ENCODE data around the gene CADM2. TPM values are rescaled to one million over a fixed set of nuclear protein-coding genes. Genes with fewer than 3 reads are reported as not detected.

The CADM2 gene
- total RNA-seq, 3 donors from 2014 or later = not detected

GRCh38 chr3:85862893-85863455 is 904.2 kb downstream of the CADM2 start:
- no peak overlapping the region for H3K4me3 Mint-ChIP-seq

GRCh38 chr3:85864896-85865295 is 906.1 kb downstream of the CADM2 start:
- H3K27me3 Mint-ChIP-seq (ENCODE audit: low read depth) = no peaks in the 10 kb centered on the region
- ATAC-seq = no peak
- no peaks in the 10 kb centered on the region for H3K4me1 Mint-ChIP-seq (ENCODE audit: low read depth)
- no peak for DNase-seq
- H3K36me3 Mint-ChIP-seq (ENCODE audit: insufficient read depth) = no peaks in the 10 kb centered on the region
- H3K4me3 Mint-ChIP-seq = no peak overlapping the region
- peaks cover 10% of the 10 kb centered on the region for H3K9me3 Mint-ChIP-seq

More at GRCh38 chr3:85862893-85863455, 904.2 kb downstream of the CADM2 start:
- no peak for DNase-seq
- H3K36me3 Mint-ChIP-seq (ENCODE audit: insufficient read depth) = no peaks in the 10 kb centered on the region
- ATAC-seq = no peak
- H3K27me3 Mint-ChIP-seq (ENCODE audit: low read depth) = no peaks in the 10 kb centered on the region
- H3K9me3 Mint-ChIP-seq = peaks cover 9% of the 10 kb centered on the region
- no peaks in the 10 kb centered on the region for H3K4me1 Mint-ChIP-seq (ENCODE audit: low read depth)

GRCh38 chr3:85867072-85867471 is 908.3 kb downstream of the CADM2 start:
- Mint-ChIP-seq H3K4me1 (ENCODE audit: low read depth) (no peaks in the 10 kb centered on the region), H3K9me3 (peaks cover 16% of the 10 kb centered on the region), H3K36me3 (ENCODE audit: insufficient read depth) (no peaks in the 10 kb centered on the region), H3K4me3 (no peak overlapping the region), H3K27me3 (ENCODE audit: low read depth) (no peaks in the 10 kb centered on the region)
- ATAC-seq = no peak
- DNase-seq = no peak

- H3K27me3 Mint-ChIP-seq (ENCODE audit: low read depth) = no peaks in the 10 kb centered on the region
- peaks cover 3% of the 10 kb centered on the region for H3K9me3 Mint-ChIP-seq
- no peaks in the 10 kb centered on the region for H3K4me1 Mint-ChIP-seq (ENCODE audit: low read depth)
- H3K36me3 Mint-ChIP-seq (ENCODE audit: insufficient read depth) = no peaks in the 10 kb centered on the region
- DNase-seq = no peak
- no peak for ATAC-seq
- no peak overlapping the region for H3K4me3 Mint-ChIP-seq
Observed at GRCh38 chr3:85875589-85875988, 916.8 kb downstream of the CADM2 start.

GRCh38 chr3:85877631-85878030 is 918.8 kb downstream of the CADM2 start:
- H3K9me3 Mint-ChIP-seq = no peaks in the 10 kb centered on the region
- H3K36me3 Mint-ChIP-seq (ENCODE audit: insufficient read depth) = no peaks in the 10 kb centered on the region
- no peaks in the 10 kb centered on the region for H3K4me1 Mint-ChIP-seq (ENCODE audit: low read depth)
- DNase-seq (no peak), ATAC-seq (no peak)
- no peaks in the 10 kb centered on the region for H3K27me3 Mint-ChIP-seq (ENCODE audit: low read depth)
- H3K4me3 Mint-ChIP-seq = no peak overlapping the region

GRCh38 chr3:85881833-85882393 is 923.1 kb downstream of the CADM2 start:
- Mint-ChIP-seq H3K4me1 (ENCODE audit: low read depth) (no peaks in the 10 kb centered on the region), H3K9me3 (no peaks in the 10 kb centered on the region), H3K4me3 (no peak overlapping the region), H3K27me3 (ENCODE audit: low read depth) (no peaks in the 10 kb centered on the region), H3K36me3 (ENCODE audit: insufficient read depth) (no peaks in the 10 kb centered on the region)
- ATAC-seq (no peak), DNase-seq (no peak)

GRCh38 chr3:85890043-85890555 is 931.3 kb downstream of the CADM2 start:
- H3K36me3 Mint-ChIP-seq (ENCODE audit: insufficient read depth) = no peaks in the 10 kb centered on the region
- ATAC-seq = no peak
- H3K27me3 Mint-ChIP-seq (ENCODE audit: low read depth) = no peaks in the 10 kb centered on the region
- no peaks in the 10 kb centered on the region for H3K4me1 Mint-ChIP-seq (ENCODE audit: low read depth)
- no peak for DNase-seq
- H3K4me3 Mint-ChIP-seq = no peak overlapping the region
- H3K9me3 Mint-ChIP-seq = peaks cover 14% of the 10 kb centered on the region

GRCh38 chr3:85903434-85903833 is 944.6 kb downstream of the CADM2 start:
- no peaks in the 10 kb centered on the region for H3K27me3 Mint-ChIP-seq (ENCODE audit: low read depth)
- DNase-seq = no peak
- no peak for ATAC-seq
- no peak overlapping the region for H3K4me3 Mint-ChIP-seq
- no peaks in the 10 kb centered on the region for H3K36me3 Mint-ChIP-seq (ENCODE audit: insufficient read depth)
- peaks cover 7% of the 10 kb centered on the region for H3K9me3 Mint-ChIP-seq
- H3K4me1 Mint-ChIP-seq (ENCODE audit: low read depth) = no peaks in the 10 kb centered on the region

GRCh38 chr3:85912980-85913379 is 954.2 kb downstream of the CADM2 start:
- no peaks in the 10 kb centered on the region for H3K4me1 Mint-ChIP-seq (ENCODE audit: low read depth)
- no peak overlapping the region for H3K4me3 Mint-ChIP-seq
- H3K36me3 Mint-ChIP-seq (ENCODE audit: insufficient read depth) = no peaks in the 10 kb centered on the region
- H3K27me3 Mint-ChIP-seq (ENCODE audit: low read depth) = no peaks in the 10 kb centered on the region
- no peak for ATAC-seq
- DNase-seq = no peak
- H3K9me3 Mint-ChIP-seq = peaks cover 17% of the 10 kb centered on the region

GRCh38 chr3:85922374-85922773 is 963.6 kb downstream of the CADM2 start:
- ATAC-seq = no peak
- peaks cover 9% of the 10 kb centered on the region for H3K9me3 Mint-ChIP-seq
- H3K36me3 Mint-ChIP-seq (ENCODE audit: insufficient read depth) = no peaks in the 10 kb centered on the region
- no peaks in the 10 kb centered on the region for H3K4me1 Mint-ChIP-seq (ENCODE audit: low read depth)
- H3K27me3 Mint-ChIP-seq (ENCODE audit: low read depth) = no peaks in the 10 kb centered on the region
- H3K4me3 Mint-ChIP-seq = no peak overlapping the region
- no peak for DNase-seq

- ATAC-seq = no peak
- Mint-ChIP-seq H3K27me3 (ENCODE audit: low read depth) (no peaks in the 10 kb centered on the region), H3K4me3 (no peak overlapping the region), H3K4me1 (ENCODE audit: low read depth) (no peaks in the 10 kb centered on the region), H3K36me3 (ENCODE audit: insufficient read depth) (no peaks in the 10 kb centered on the region), H3K9me3 (no peaks in the 10 kb centered on the region)
- DNase-seq = no peak
Observed at GRCh38 chr3:85930718-85931117, 971.9 kb downstream of the CADM2 start.

GRCh38 chr3:85933326-85933725 is 974.5 kb downstream of the CADM2 start:
- Mint-ChIP-seq H3K27me3 (ENCODE audit: low read depth) (no peaks in the 10 kb centered on the region), H3K4me3 (no peak overlapping the region), H3K9me3 (peaks cover 6% of the 10 kb centered on the region), H3K4me1 (ENCODE audit: low read depth) (no peaks in the 10 kb centered on the region), H3K36me3 (ENCODE audit: insufficient read depth) (no peaks in the 10 kb centered on the region)
- ATAC-seq (no peak), DNase-seq (no peak)

- Mint-ChIP-seq H3K36me3 (ENCODE audit: insufficient read depth) (no peaks in the 10 kb centered on the region), H3K9me3 (peaks cover 6% of the 10 kb centered on the region), H3K4me3 (no peak overlapping the region), H3K27me3 (ENCODE audit: low read depth) (no peaks in the 10 kb centered on the region), H3K4me1 (ENCODE audit: low read depth) (no peaks in the 10 kb centered on the region)
- ATAC-seq (no peak), DNase-seq (no peak)
Observed at GRCh38 chr3:85935171-85935570, 976.4 kb downstream of the CADM2 start.

GRCh38 chr3:85939074-85939482 is 980.3 kb downstream of the CADM2 start:
- ATAC-seq (no peak), DNase-seq (no peak)
- Mint-ChIP-seq H3K27me3 (ENCODE audit: low read depth) (no peaks in the 10 kb centered on the region), H3K4me3 (no peak overlapping the region), H3K36me3 (ENCODE audit: insufficient read depth) (no peaks in the 10 kb centered on the region), H3K4me1 (ENCODE audit: low read depth) (no peaks in the 10 kb centered on the region), H3K9me3 (peaks cover 9% of the 10 kb centered on the region)

GRCh38 chr3:85950435-85950834 is 991.6 kb downstream of the CADM2 start:
- Mint-ChIP-seq H3K9me3 (peaks cover 5% of the 10 kb centered on the region), H3K27me3 (ENCODE audit: low read depth) (no peaks in the 10 kb centered on the region), H3K4me1 (ENCODE audit: low read depth) (no peaks in the 10 kb centered on the region), H3K36me3 (ENCODE audit: insufficient read depth) (no peaks in the 10 kb centered on the region), H3K4me3 (no peak overlapping the region)
- no peak for ATAC-seq
- no peak for DNase-seq
